IMR-90 (cell line): ENCODE data around the gene ST8SIA6.

Source experiments
- CEBPB ChIP-seq: IDR thresholded peaks from 2 replicates; pipeline ENCODE4 v1.6.1; 2012; ENCODE audit warnings: low read depth, low read length, improper control_type of control experiment
- CHD1 ChIP-seq: IDR thresholded peaks from 2 replicates; pipeline ENCODE4 v1.6.1; 2012; ENCODE audit warnings: low read depth, low read length, improper control_type of control experiment
- FOS ChIP-seq: fragments of 150-350 bp; IDR thresholded peaks from 2 replicates; pipeline ENCODE4 v1.6.1; 2016; ENCODE audit warnings: low read depth, low read length
- MAFK ChIP-seq: IDR thresholded peaks from 2 replicates; pipeline ENCODE4 v1.6.1; 2012; ENCODE audit warnings: low read depth, low read length, improper control_type of control experiment
- MXI1 ChIP-seq: IDR thresholded peaks from 2 replicates; pipeline ENCODE4 v1.6.1; 2012; ENCODE audit warnings: low read depth, mild to moderate bottlenecking, low read length, moderate library complexity, borderline replicate concordance
- POLR2A ChIP-seq: IDR thresholded peaks from 2 replicates; pipeline ENCODE4 v1.6.1; 2012; ENCODE audit warnings: mild to moderate bottlenecking, low read depth, low read length
- RAD21 ChIP-seq: IDR thresholded peaks from 2 replicates; pipeline ENCODE4 v1.6.1; 2012; ENCODE audit warnings: low read length, improper control_type of control experiment
- RCOR1 ChIP-seq: IDR thresholded peaks from 2 replicates; pipeline ENCODE4 v1.6.1; 2012; ENCODE audit warnings: mild to moderate bottlenecking, low read length, improper control_type of control experiment; ENCODE audit not compliant: insufficient replicate concordance
- RFX5 ChIP-seq: IDR thresholded peaks from 2 replicates; pipeline ENCODE4 v1.8.0; 2012; ENCODE audit warnings: low read depth, mild to moderate bottlenecking, low read length, moderate library complexity
- SMC3 ChIP-seq: fragments of 150-350 bp; IDR thresholded peaks from 2 replicates; pipeline ENCODE4 v1.6.1; 2016; ENCODE audit warnings: low read depth, mild to moderate bottlenecking, antibody characterized with exemption, low read length, moderate library complexity
- TF ChIP-seq, protein P1 (sequence below): conservative IDR thresholded peaks from 2 replicates; pipeline ENCODE4 v1.5.1; 2012; ENCODE audit warnings: mild to moderate bottlenecking, low read depth, low read length, improper control_type of control experiment
- TF ChIP-seq, protein P2 (sequence below): fragments of 150-350 bp; IDR thresholded peaks from 2 replicates; pipeline ENCODE4 v1.6.1; 2016; ENCODE audit warnings: low read depth, mild to moderate bottlenecking, low read length, moderate library complexity, borderline replicate concordance
- TF ChIP-seq, protein P3 (sequence below): fragments of 150-350 bp; IDR thresholded peaks from 2 replicates; pipeline ENCODE4 v1.6.1; 2017; ENCODE audit warnings: mild to moderate bottlenecking, antibody characterized with exemption, low read length, low read depth

DNA sequence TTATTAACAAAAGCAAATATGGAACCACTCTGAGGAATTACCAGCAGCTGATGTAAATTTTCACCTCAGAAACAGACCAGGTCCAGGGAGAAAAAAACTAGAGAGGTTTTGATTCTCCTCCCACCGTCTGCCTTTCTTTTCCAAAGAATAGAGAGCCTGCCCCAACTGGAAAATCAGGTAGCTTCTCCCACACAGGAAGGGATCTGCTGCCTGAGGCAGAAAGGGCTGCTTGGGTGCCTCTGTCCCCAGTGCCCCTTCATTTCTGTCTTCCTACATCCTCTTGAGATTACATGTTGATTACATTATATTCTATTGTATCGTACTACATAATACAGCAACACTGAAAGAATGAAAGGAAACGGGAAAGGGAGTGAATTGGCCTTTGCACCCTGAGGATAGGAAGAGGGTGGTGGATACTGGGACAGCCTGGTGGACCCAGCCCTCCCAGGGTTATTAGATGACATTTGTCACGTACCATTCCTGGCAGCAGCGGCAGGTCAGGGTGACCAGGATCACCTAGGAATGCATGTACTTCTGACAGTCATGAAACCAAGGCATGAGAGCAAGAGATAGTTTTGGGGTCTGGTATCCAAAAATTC lies 8.9 kb downstream of the ST8SIA6 start:
- TF ChIP-seq, protein P1, sequence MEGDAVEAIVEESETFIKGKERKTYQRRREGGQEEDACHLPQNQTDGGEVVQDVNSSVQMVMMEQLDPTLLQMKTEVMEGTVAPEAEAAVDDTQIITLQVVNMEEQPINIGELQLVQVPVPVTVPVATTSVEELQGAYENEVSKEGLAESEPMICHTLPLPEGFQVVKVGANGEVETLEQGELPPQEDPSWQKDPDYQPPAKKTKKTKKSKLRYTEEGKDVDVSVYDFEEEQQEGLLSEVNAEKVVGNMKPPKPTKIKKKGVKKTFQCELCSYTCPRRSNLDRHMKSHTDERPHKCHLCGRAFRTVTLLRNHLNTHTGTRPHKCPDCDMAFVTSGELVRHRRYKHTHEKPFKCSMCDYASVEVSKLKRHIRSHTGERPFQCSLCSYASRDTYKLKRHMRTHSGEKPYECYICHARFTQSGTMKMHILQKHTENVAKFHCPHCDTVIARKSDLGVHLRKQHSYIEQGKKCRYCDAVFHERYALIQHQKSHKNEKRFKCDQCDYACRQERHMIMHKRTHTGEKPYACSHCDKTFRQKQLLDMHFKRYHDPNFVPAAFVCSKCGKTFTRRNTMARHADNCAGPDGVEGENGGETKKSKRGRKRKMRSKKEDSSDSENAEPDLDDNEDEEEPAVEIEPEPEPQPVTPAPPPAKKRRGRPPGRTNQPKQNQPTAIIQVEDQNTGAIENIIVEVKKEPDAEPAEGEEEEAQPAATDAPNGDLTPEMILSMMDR = no peak
- TF ChIP-seq POLR2A (no peak), RCOR1 (no peak), RFX5 (no peak), MXI1 (no peak), CEBPB (no peak), MAFK (no peak), FOS (no peak), CHD1 (no peak), SMC3 (no peak), RAD21 (no peak)
- TF ChIP-seq, protein P2, sequence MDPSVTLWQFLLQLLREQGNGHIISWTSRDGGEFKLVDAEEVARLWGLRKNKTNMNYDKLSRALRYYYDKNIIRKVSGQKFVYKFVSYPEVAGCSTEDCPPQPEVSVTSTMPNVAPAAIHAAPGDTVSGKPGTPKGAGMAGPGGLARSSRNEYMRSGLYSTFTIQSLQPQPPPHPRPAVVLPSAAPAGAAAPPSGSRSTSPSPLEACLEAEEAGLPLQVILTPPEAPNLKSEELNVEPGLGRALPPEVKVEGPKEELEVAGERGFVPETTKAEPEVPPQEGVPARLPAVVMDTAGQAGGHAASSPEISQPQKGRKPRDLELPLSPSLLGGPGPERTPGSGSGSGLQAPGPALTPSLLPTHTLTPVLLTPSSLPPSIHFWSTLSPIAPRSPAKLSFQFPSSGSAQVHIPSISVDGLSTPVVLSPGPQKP = no peak
- TF ChIP-seq, protein P3, sequence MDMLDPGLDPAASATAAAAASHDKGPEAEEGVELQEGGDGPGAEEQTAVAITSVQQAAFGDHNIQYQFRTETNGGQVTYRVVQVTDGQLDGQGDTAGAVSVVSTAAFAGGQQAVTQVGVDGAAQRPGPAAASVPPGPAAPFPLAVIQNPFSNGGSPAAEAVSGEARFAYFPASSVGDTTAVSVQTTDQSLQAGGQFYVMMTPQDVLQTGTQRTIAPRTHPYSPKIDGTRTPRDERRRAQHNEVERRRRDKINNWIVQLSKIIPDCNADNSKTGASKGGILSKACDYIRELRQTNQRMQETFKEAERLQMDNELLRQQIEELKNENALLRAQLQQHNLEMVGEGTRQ = no peak
